Esophagus muscularis mucosa (tissue), 4 donors: ENCODE measurements around the gene SCAF11. TPM values are rescaled to one million over a fixed set of nuclear protein-coding genes. Genes with fewer than 3 reads are reported as not detected.
A peak's percentile ranks its signal among the peaks of the same experiment; 100 is the strongest.

Experiments used
- DNase-seq: peaks from one replicate; pipeline ENCODE4 v3.0.0-alpha.2; 2017; ENCODE audit errors: extremely low spot score
- H3K27ac ChIP-seq, 4 donors: fragments of 200-600 bp; sonication (generic); replicated peaks in 1 of 4; 1 replicate in 3 of 4; 2 replicates in 1 of 4; pipeline ENCODE4 v1.5.1; 2016 to 2019; ENCODE audit warnings: mild to moderate bottlenecking in 1 of 4
- H3K27me3 ChIP-seq, 4 donors: fragments of 200-600 bp; sonication (generic); one replicate each; pipeline versions ENCODE4 v1.5.1 to v1.6.0; 2016 to 2019
- H3K36me3 ChIP-seq, 4 donors: fragments of 200-600 bp; sonication (generic); one replicate each; pipeline ENCODE4 v1.5.1; 2016 to 2019
- H3K4me1 ChIP-seq, 4 donors: fragments of 200-600 bp; sonication (generic); one replicate each; pipeline ENCODE4 v1.5.1; 2016 to 2019
- H3K4me3 ChIP-seq, 4 donors: fragments of 200-600 bp; sonication (generic); 1 replicate in 2 of 4; 2 replicates in 2 of 4; pipeline ENCODE4 v1.5.1; 2016 to 2019; ENCODE audit warnings: mild to moderate bottlenecking in 4 of 4, moderate library complexity in 1 of 4
- H3K9me3 ChIP-seq, 4 donors: fragments of 200-600 bp; sonication (generic); 1 replicate in 3 of 4; 2 replicates in 1 of 4; pipeline ENCODE4 v1.5.1; 2016 to 2019
- EP300 ChIP-seq: sonication (generic); formaldehyde crosslinking; IDR thresholded peaks from one replicate; pipeline ENCODE4 v1.6.1; 2017; ENCODE audit warnings: antibody characterized with exemption
- POLR2A ChIP-seq: fragments of 450-650 bp; IDR thresholded peaks from one replicate; pipeline ENCODE4 v1.6.1; 2017; ENCODE audit warnings: antibody characterized with exemption, moderate library complexity, mild to moderate bottlenecking, low read depth
- POLR2AphosphoS5 ChIP-seq, 2 donors: sonication (generic); formaldehyde crosslinking; IDR thresholded peaks; one replicate each; pipeline ENCODE4 v1.6.1; 2017; ENCODE audit warnings: antibody characterized with exemption in 2 of 2
- WGBS: methylation state at CpG from one replicate; pipeline ENCODE4 v1.1.5; 2018; 5-methylcytosine and 5-hydroxymethylcytosine counted together
- intact Hi-C: fragments of 100-400 bp; cut with DNase I; formaldehyde crosslinking; loops from one replicate; pipeline ENCODE4 v1.15.1; 2023
- total RNA-seq, 4 donors: library from RNA; depleted of rRNA; stranded (reverse); fragments of >200 nt; gene quantifications; one replicate each; pipeline versions ENCODE4 v1.1.0 to v1.2.1, GENCODE V29; 2016
- TF ChIP-seq, protein P1 (sequence below), 3 experiments: fragments of 200-600 bp in 2 of 3; fragments of 450-650 bp in 1 of 3; sonication (generic) in 2 of 3; IDR thresholded peaks; one replicate each; pipeline ENCODE4 v1.5.1; 2017 to 2019; ENCODE audit warnings: antibody characterized with exemption in 3 of 3, mild to moderate bottlenecking in 2 of 3, moderate library complexity in 1 of 3

Gene SCAF11
- total RNA-seq, 4 donors from 2014 or later: 117 to 150 (median 132) TPM

GRCh38 chr12:45880533-45880932 lies 109.8 kb downstream of the SCAF11 start:
- 77% methylated on average over 2 of the region's 2 CpGs for WGBS
- Histone ChIP-seq H3K4me1 (peaks cover 17 to 25% (median 20%) of the 10 kb centered on the region in 4 donors), H3K27me3 (no peaks in the 10 kb centered on the region), H3K27ac (no peak overlapping the region), H3K4me3 (no peak overlapping the region), H3K36me3 (peaks cover 12 to 29% (median 15%) of the 10 kb centered on the region in 4 donors), H3K9me3 (no peaks in the 10 kb centered on the region)
- TF ChIP-seq EP300: no peak
- TF ChIP-seq POLR2AphosphoS5 (IDR thresholded peaks at IDR 0.05): no peak
- TF ChIP-seq, protein P1, sequence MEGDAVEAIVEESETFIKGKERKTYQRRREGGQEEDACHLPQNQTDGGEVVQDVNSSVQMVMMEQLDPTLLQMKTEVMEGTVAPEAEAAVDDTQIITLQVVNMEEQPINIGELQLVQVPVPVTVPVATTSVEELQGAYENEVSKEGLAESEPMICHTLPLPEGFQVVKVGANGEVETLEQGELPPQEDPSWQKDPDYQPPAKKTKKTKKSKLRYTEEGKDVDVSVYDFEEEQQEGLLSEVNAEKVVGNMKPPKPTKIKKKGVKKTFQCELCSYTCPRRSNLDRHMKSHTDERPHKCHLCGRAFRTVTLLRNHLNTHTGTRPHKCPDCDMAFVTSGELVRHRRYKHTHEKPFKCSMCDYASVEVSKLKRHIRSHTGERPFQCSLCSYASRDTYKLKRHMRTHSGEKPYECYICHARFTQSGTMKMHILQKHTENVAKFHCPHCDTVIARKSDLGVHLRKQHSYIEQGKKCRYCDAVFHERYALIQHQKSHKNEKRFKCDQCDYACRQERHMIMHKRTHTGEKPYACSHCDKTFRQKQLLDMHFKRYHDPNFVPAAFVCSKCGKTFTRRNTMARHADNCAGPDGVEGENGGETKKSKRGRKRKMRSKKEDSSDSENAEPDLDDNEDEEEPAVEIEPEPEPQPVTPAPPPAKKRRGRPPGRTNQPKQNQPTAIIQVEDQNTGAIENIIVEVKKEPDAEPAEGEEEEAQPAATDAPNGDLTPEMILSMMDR (IDR thresholded peaks at IDR 0.05): no peak
- TF ChIP-seq POLR2A: no peak
- intact Hi-C loops: no loop called here
- DNase-seq: no peak

DNA sequence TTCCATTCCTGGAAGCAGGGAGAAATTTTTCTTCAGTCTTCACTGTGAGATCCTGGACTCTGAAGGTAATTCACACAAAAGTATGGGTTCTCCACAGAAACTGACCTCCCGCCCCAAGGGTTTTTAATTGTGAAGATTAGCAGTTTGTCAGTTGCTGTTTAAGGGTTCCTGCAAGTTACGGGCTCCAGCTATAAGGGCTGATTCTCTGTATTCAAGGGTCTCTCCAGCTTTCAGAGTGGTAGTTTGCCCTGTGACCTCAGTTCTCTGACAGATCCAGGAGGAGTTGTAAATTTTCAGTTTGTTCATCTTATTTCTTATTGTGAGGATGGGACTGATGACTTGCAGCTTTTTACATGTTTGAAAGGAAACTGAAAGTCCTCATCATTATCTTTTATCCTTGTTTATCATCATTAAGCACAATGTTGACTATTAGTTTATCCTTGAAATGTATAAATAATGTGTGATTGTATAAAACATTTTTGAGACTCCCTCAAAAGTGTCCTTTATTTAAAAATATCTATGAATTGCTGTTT lies 110.9 kb downstream of the SCAF11 start:
- no peak for DNase-seq
- Histone ChIP-seq H3K27me3 (no peaks in the 10 kb centered on the region), H3K4me3 (no peak overlapping the region), H3K9me3 (no peaks in the 10 kb centered on the region), H3K4me1 (peaks cover 17 to 25% (median 20%) of the 10 kb centered on the region in 4 donors), H3K27ac (peak overlapping the region in 3 of 4 donors; percentile 9 to 47 (median 16)), H3K36me3 (peaks cover 22 to 35% (median 24%) of the 10 kb centered on the region in 4 donors)
- WGBS: 64% methylated on average over 2 of the region's 2 CpGs
- intact Hi-C loops: no loop called here
- TF ChIP-seq POLR2AphosphoS5 (IDR thresholded peaks at IDR 0.05) (no peak), POLR2A (no peak), EP300 (no peak)
- TF ChIP-seq, protein P1 (IDR thresholded peaks at IDR 0.05): no peak

- no peak for TF ChIP-seq EP300
- no peak for TF ChIP-seq POLR2AphosphoS5 (IDR thresholded peaks at IDR 0.05)
- no peak for TF ChIP-seq POLR2A
- TF ChIP-seq, protein P1 (IDR thresholded peaks at IDR 0.05): no peak
- peak overlapping the region in 3 of 4 donors; percentile 9 to 47 (median 16) for H3K27ac ChIP-seq
- 36% methylated on average over 8 of the region's 8 CpGs for whole genome bisulfite sequencing
These were observed 111.6 kb downstream of the SCAF11 start for GRCh38 chr12:45878630-45879255.

GRCh38 chr12:45877069-45877468 lies 113.3 kb downstream of the SCAF11 start:
- intact Hi-C loops: no loop called here
- peaks cover 25 to 56% (median 42%) of the 10 kb centered on the region in 4 donors for H3K36me3 ChIP-seq
- no peak overlapping the region for H3K27ac ChIP-seq
- H3K27me3 ChIP-seq: no peaks in the 10 kb centered on the region
- TF ChIP-seq, protein P1 (IDR thresholded peaks at IDR 0.05): no peak
- TF ChIP-seq EP300: no peak
- TF ChIP-seq POLR2AphosphoS5 (IDR thresholded peaks at IDR 0.05): no peak
- no peak for TF ChIP-seq POLR2A
- H3K9me3 ChIP-seq: no peaks in the 10 kb centered on the region
- peaks cover 17 to 25% (median 20%) of the 10 kb centered on the region in 4 donors for H3K4me1 ChIP-seq
- WGBS: 95% methylated on average over 5 of the region's 5 CpGs
- no peak overlapping the region for H3K4me3 ChIP-seq
- DNase-seq: no peak

More at GRCh38 chr12:45878630-45879255, 111.6 kb downstream of the SCAF11 start:
- no peaks in the 10 kb centered on the region for H3K27me3 ChIP-seq
- no peaks in the 10 kb centered on the region for H3K9me3 ChIP-seq
- peaks cover 25 to 42% (median 30%) of the 10 kb centered on the region in 4 donors for H3K36me3 ChIP-seq
- peaks cover 17 to 25% (median 20%) of the 10 kb centered on the region in 4 donors for H3K4me1 ChIP-seq
- DNase-seq: no peak
- intact Hi-C loops: no loop called here
- no peak overlapping the region for H3K4me3 ChIP-seq
